H9 (cell line): ENCODE data around the gene COL11A1. TPM values are rescaled to one million over a fixed set of nuclear protein-coding genes. Genes with fewer than 3 reads are reported as not detected.

Experiments used
- DNase-seq: peaks from one replicate; pipeline ENCODE4 v3.0.0-alpha.2; 2017
- H2AFZ ChIP-seq: one replicate; pipeline ENCODE4 v1.6.1; 2013; ENCODE audit warnings: mild to moderate bottlenecking, low read length, control low read depth, moderate library complexity
- H2AK5ac ChIP-seq: 2 replicates; pipeline ENCODE4 v1.6.1; 2013; ENCODE audit warnings: low read length, control low read depth, mixed read lengths; ENCODE audit not compliant: insufficient read length
- H2BK120ac ChIP-seq: one replicate; pipeline ENCODE4 v1.6.1; 2013; ENCODE audit warnings: low read depth, mild to moderate bottlenecking, low read length, control low read depth, inconsistent platforms; ENCODE audit not compliant: poor library complexity, severe bottlenecking
- H2BK12ac ChIP-seq: 2 replicates; pipeline ENCODE4 v1.6.1; 2013; ENCODE audit warnings: low read length, control low read depth, mixed read lengths, low read depth; ENCODE audit not compliant: insufficient read length
- H2BK15ac ChIP-seq: 2 replicates; pipeline ENCODE4 v1.6.1; 2013; ENCODE audit warnings: low read depth, low read length, control low read depth
- H2BK20ac ChIP-seq: one replicate; pipeline ENCODE4 v1.6.1; 2013; ENCODE audit warnings: low read depth, mild to moderate bottlenecking, low read length, control low read depth, inconsistent platforms; ENCODE audit not compliant: poor library complexity, severe bottlenecking
- H2BK5ac ChIP-seq: 2 replicates; pipeline ENCODE4 v1.6.1; 2013; ENCODE audit warnings: low read length, control low read depth, mixed read lengths; ENCODE audit not compliant: insufficient read length
- H3K14ac ChIP-seq: 2 replicates; pipeline ENCODE4 v1.6.1; 2013; ENCODE audit warnings: low read length, control low read depth; ENCODE audit not compliant: insufficient read depth
- H3K18ac ChIP-seq: 2 replicates; pipeline ENCODE4 v1.6.1; 2013; ENCODE audit warnings: low read depth, mild to moderate bottlenecking, mixed read lengths, low read length, control low read depth; ENCODE audit not compliant: insufficient read length
- H3K23ac ChIP-seq: 2 replicates; pipeline ENCODE4 v1.6.1; 2013; ENCODE audit warnings: low read length, control low read depth, mixed read lengths, low read depth; ENCODE audit not compliant: insufficient read length
- H3K23me2 ChIP-seq: 2 replicates; pipeline ENCODE4 v1.6.1; 2013; ENCODE audit warnings: low read depth, mild to moderate bottlenecking, mixed read lengths, low read length, control low read depth; ENCODE audit not compliant: insufficient read length, poor library complexity, severe bottlenecking
- H3K27ac ChIP-seq: 2 replicates; pipeline ENCODE4 v1.5.1; 2013; ENCODE audit warnings: low read length, control low read depth, mixed read lengths, low read depth; ENCODE audit not compliant: insufficient read length
- H3K27me3 ChIP-seq: 2 replicates; pipeline ENCODE4 v1.6.1; 2013; ENCODE audit warnings: low read length, control low read depth, inconsistent platforms; ENCODE audit not compliant: insufficient read depth
- H3K4ac ChIP-seq: 2 replicates; pipeline ENCODE4 v1.6.1; 2013; ENCODE audit warnings: low read depth, mild to moderate bottlenecking, control low read depth, inconsistent platforms, low read length, moderate library complexity
- H3K4me1 ChIP-seq: 2 replicates; pipeline ENCODE4 v1.6.1; 2013; ENCODE audit warnings: low read length, control low read depth, inconsistent platforms; ENCODE audit not compliant: insufficient read depth
- H3K4me2 ChIP-seq: 2 replicates; pipeline ENCODE4 v1.6.1; 2013; ENCODE audit warnings: low read length, control low read depth, mixed read lengths; ENCODE audit not compliant: insufficient read length, insufficient read depth
- H3K56ac ChIP-seq: 2 replicates; pipeline ENCODE4 v1.6.1; 2013; ENCODE audit warnings: low read depth, mild to moderate bottlenecking, mixed read lengths, low read length, control low read depth; ENCODE audit not compliant: insufficient read length
- H3K79me1 ChIP-seq: 2 replicates; pipeline ENCODE4 v1.6.1; 2013; ENCODE audit warnings: low read depth, mild to moderate bottlenecking, moderate library complexity, low read length, control low read depth, inconsistent platforms; ENCODE audit not compliant: insufficient read depth, poor library complexity, severe bottlenecking
- H3K79me2 ChIP-seq: 2 replicates; pipeline ENCODE4 v1.6.1; 2013; ENCODE audit warnings: low read length, control low read depth, inconsistent platforms; ENCODE audit not compliant: insufficient read depth
- H3K9ac ChIP-seq: 2 replicates; pipeline ENCODE4 v1.6.1; 2013; ENCODE audit warnings: low read length, control low read depth, mixed read lengths; ENCODE audit not compliant: insufficient read length; ENCODE audit errors: extremely low read depth
- H3K9me3 ChIP-seq: one replicate; pipeline ENCODE4 v1.6.1; 2013; ENCODE audit warnings: low read depth, low read length, inconsistent platforms; ENCODE audit not compliant: control insufficient read depth
- H3T11ph ChIP-seq: one replicate; pipeline ENCODE4 v1.6.1; 2013; ENCODE audit warnings: mild to moderate bottlenecking, low read length, control low read depth, inconsistent platforms
- H4K20me1 ChIP-seq: one replicate; pipeline ENCODE4 v1.6.1; 2013; ENCODE audit not compliant: control insufficient read depth, insufficient read length, insufficient read depth
- H4K5ac ChIP-seq: 2 replicates; pipeline ENCODE4 v1.6.1; 2013; ENCODE audit warnings: low read depth, mild to moderate bottlenecking, mixed read lengths, low read length, control low read depth; ENCODE audit not compliant: insufficient read length
- H4K8ac ChIP-seq: replicated peaks from 2 replicates; pipeline ENCODE4 v1.6.1; 2013; ENCODE audit warnings: low read length, control low read depth, mixed read lengths, low read depth; ENCODE audit not compliant: insufficient read length
- H4K91ac ChIP-seq: 2 replicates; pipeline ENCODE4 v1.6.1; 2013; ENCODE audit warnings: low read depth, mild to moderate bottlenecking, moderate library complexity, mixed read lengths, low read length, control low read depth; ENCODE audit not compliant: insufficient read length
- H3K27ac Mint-ChIP-seq, 3 experiments: 2 replicates in 2 of 3; 3 replicates in 1 of 3; pipeline ENCODE4 v1.8.0; 2020 to 2021; ENCODE audit warnings: mixed read lengths in 3 of 3, mild to moderate bottlenecking in 1 of 3, moderate library complexity in 1 of 3
- H3K27me3 Mint-ChIP-seq: 2 replicates; pipeline ENCODE4 v1.8.0; 2021; ENCODE audit warnings: low read depth, mild to moderate bottlenecking, moderate library complexity, mixed read lengths
- H3K36me3 Mint-ChIP-seq, 3 experiments: 2 replicates in 2 of 3; 3 replicates in 1 of 3; pipeline ENCODE4 v1.8.0; 2020 to 2021; ENCODE audit warnings: low read depth in 3 of 3, mixed read lengths in 3 of 3; ENCODE audit not compliant: insufficient read depth in 1 of 3
- H3K4me1 Mint-ChIP-seq, 2 experiments: 2 replicates each; pipeline ENCODE4 v1.8.0; 2020; ENCODE audit warnings: mixed read lengths in 2 of 2
- H3K4me3 Mint-ChIP-seq, 2 experiments: 2 replicates in 1 of 2; 3 replicates in 1 of 2; pipeline ENCODE4 v1.8.0; 2020 to 2021; ENCODE audit warnings: mild to moderate bottlenecking in 2 of 2, mixed read lengths in 2 of 2, moderate library complexity in 1 of 2
- H3K9me3 Mint-ChIP-seq, 2 experiments: 2 replicates in 1 of 2; 3 replicates in 1 of 2; pipeline ENCODE4 v1.8.0; 2020; ENCODE audit warnings: mild to moderate bottlenecking in 2 of 2, mixed read lengths in 2 of 2, moderate library complexity in 1 of 2
- CTCF ChIP-seq: fragments of 200-600 bp; sonication (generic); conservative IDR thresholded peaks from 3 replicates; pipeline ENCODE4 v1.8.0; 2021; ENCODE audit warnings: antibody characterized with exemption, mild to moderate bottlenecking
- WGBS: extraction: QIAGEN DNeasy Blood & Tissue Kit; methylation state at CpG from one replicate; pipeline ENCODE4 v1.1.7; 2013; ENCODE audit warnings: missing lambda C conversion rate, low lambda C conversion rate, mixed read lengths; ENCODE audit not compliant: insufficient read length; ENCODE audit errors: extremely low coverage; 5-methylcytosine and 5-hydroxymethylcytosine counted together
- long read RNA-seq: library from polyadenylated mRNA; unstranded; transcript quantifications from one replicate; pipeline ENCODE4 v2.0.0, GENCODE V29; 2020
- total RNA-seq: library from RNA; stranded (reverse); gene quantifications from 2 replicates; pipeline ENCODE4 v1.2.1, GENCODE V29; 2021

COL11A1 gene
- 7.0 and 7.5 TPM in 2 replicates for total RNA-seq
- long read RNA-seq, partial matches to known transcripts, result 14 of 17 reads
- long read RNA-seq, other reads (novel, unspliced or antisense), result 3 of 17 reads

GRCh38 chr1:103108376-103109150 lies at the start of gene COL11A1:
TSS of gene COL11A1 (minus strand) at chr1:103108522. CDS start at chr1:103108178, 344 bp downstream.
- no peaks in the 10 kb centered on the region for H3K27me3 ChIP-seq
- H3K9ac ChIP-seq, result peak within 1 kb of the TSS; percentile 61
- no peak within 1 kb of the TSS for H2AK5ac ChIP-seq
- peak within 1 kb of the TSS; percentile 85 to 95 for H3K4me3 Mint-ChIP-seq
- no peak for TF ChIP-seq CTCF
- no peaks in the 10 kb centered on the region for H3K36me3 Mint-ChIP-seq
- no peak within 1 kb of the TSS for H3K56ac ChIP-seq
- no peaks in the 10 kb centered on the region for H3K79me2 ChIP-seq
- no peak within 1 kb of the TSS for H2BK120ac ChIP-seq
- peak within 1 kb of the TSS; percentile 87 for H2AFZ ChIP-seq
- no peak within 1 kb of the TSS for H4K5ac ChIP-seq
- H3K4me1 Mint-ChIP-seq, result peaks cover 27 to 32% of the 10 kb centered on the region in 2 experiments
- no peak within 1 kb of the TSS for H2BK15ac ChIP-seq
- no peak within 1 kb of the TSS for H2BK20ac ChIP-seq
- no peaks in the 10 kb centered on the region for H3K9me3 Mint-ChIP-seq
- H2BK5ac ChIP-seq, result no peak within 1 kb of the TSS
- H3K4me2 ChIP-seq, result peak within 1 kb of the TSS; percentile 93
- DNase-seq, result peak; percentile 93
- H3K18ac ChIP-seq, result no peak within 1 kb of the TSS
- peak within 1 kb of the TSS in 1 of 3 experiments; percentile 65; a peak in 2 of 7 replicates for H3K27ac Mint-ChIP-seq
- peaks cover 13% of the 10 kb centered on the region for H3K23me2 ChIP-seq
- no CpG with 5 or more reads among the region's 34 CpGs for WGBS
- H4K20me1 ChIP-seq, result peaks cover 2% of the 10 kb centered on the region
- H2BK12ac ChIP-seq, result no peak within 1 kb of the TSS
- H3K9me3 ChIP-seq, result no peaks in the 10 kb centered on the region
- H3K4me1 ChIP-seq, result no peaks in the 10 kb centered on the region
- H3K27me3 Mint-ChIP-seq, result peaks cover 10% of the 10 kb centered on the region
- H3K14ac ChIP-seq, result peak within 1 kb of the TSS; percentile 25; the same call in 1 of the 2 replicates
- no peak within 1 kb of the TSS for H3T11ph ChIP-seq
- H3K4ac ChIP-seq, result no peak within 1 kb of the TSS
- H3K79me1 ChIP-seq, result no peaks in the 10 kb centered on the region
- no peak within 1 kb of the TSS for H3K27ac ChIP-seq
- no peak within 1 kb of the TSS for H4K91ac ChIP-seq
- H3K23ac ChIP-seq, result no peak within 1 kb of the TSS
- H4K8ac ChIP-seq, result no peak within 1 kb of the TSS
